Prostate gland (tissue), 2 donors: ENCODE data around the gene CFAP68. TPM values are rescaled to one million over a fixed set of nuclear protein-coding genes. Genes with fewer than 3 reads are reported as not detected.

ENCODE experiments used
- DNase-seq: peaks from one replicate; pipeline ENCODE4 v3.0.0-alpha.2; 2019; ENCODE audit warnings: low spot score
- H3K27ac ChIP-seq, 2 donors: fragments of 200-600 bp; sonication (generic); 2 replicates each; pipeline ENCODE4 v1.5.1; 2017 to 2019
- H3K27me3 ChIP-seq: fragments of 200-600 bp; sonication (generic); replicated peaks from 2 replicates; pipeline ENCODE4 v1.5.1; 2019; ENCODE audit not compliant: insufficient read depth
- H3K36me3 ChIP-seq, 2 donors: fragments of 200-600 bp; sonication (generic); 1 replicate in 1 of 2; 2 replicates in 1 of 2; pipeline versions ENCODE4 v1.5.1 to v1.8.1; 2017 to 2019
- H3K4me1 ChIP-seq: fragments of 200-600 bp; sonication (generic); replicated peaks from 2 replicates; pipeline ENCODE4 v1.5.1; 2019
- H3K4me3 ChIP-seq, 2 donors: fragments of 200-600 bp; sonication (generic); 2 replicates each; pipeline ENCODE4 v1.5.1; 2017 to 2019
- H3K9me3 ChIP-seq: fragments of 200-600 bp; sonication (generic); 2 replicates; pipeline ENCODE4 v1.5.1; 2017
- POLR2A ChIP-seq: fragments of 450-650 bp; IDR thresholded peaks from one replicate; pipeline ENCODE4 v1.6.1; 2016; ENCODE audit warnings: antibody characterized with exemption, mild to moderate bottlenecking
- POLR2AphosphoS5 ChIP-seq: sonication (generic); formaldehyde crosslinking; IDR thresholded peaks from one replicate; pipeline ENCODE4 v1.6.1; 2017; ENCODE audit warnings: antibody characterized with exemption
- WGBS: methylation state at CpG from one replicate; pipeline ENCODE4 v1.1.5; 2018; 5-methylcytosine and 5-hydroxymethylcytosine counted together
- intact Hi-C: fragments of 100-400 bp; cut with DNase I; formaldehyde crosslinking; loops from one replicate; pipeline ENCODE4 v1.14.2; 2022
- total RNA-seq, 2 donors: library from RNA; depleted of rRNA; stranded (reverse); fragments of >200 nt; gene quantifications; one replicate each; pipeline ENCODE4 v1.1.0, GENCODE V29; 2016
- TF ChIP-seq, protein P1 (sequence below), 4 experiments: fragments of 200-600 bp in 2 of 4; fragments of 450-650 bp in 2 of 4; sonication (generic) in 2 of 4; IDR thresholded peaks; 1 replicate in 3 of 4; 2 replicates in 1 of 4; pipeline ENCODE4 v1.5.1; 2016 to 2019; ENCODE audit warnings: antibody characterized with exemption in 4 of 4, mild to moderate bottlenecking in 2 of 4, moderate library complexity in 2 of 4

The CFAP68 gene
- total RNA-seq, 2 donors from 2014 or later: 42.2 to 46.2 TPM

DNA sequence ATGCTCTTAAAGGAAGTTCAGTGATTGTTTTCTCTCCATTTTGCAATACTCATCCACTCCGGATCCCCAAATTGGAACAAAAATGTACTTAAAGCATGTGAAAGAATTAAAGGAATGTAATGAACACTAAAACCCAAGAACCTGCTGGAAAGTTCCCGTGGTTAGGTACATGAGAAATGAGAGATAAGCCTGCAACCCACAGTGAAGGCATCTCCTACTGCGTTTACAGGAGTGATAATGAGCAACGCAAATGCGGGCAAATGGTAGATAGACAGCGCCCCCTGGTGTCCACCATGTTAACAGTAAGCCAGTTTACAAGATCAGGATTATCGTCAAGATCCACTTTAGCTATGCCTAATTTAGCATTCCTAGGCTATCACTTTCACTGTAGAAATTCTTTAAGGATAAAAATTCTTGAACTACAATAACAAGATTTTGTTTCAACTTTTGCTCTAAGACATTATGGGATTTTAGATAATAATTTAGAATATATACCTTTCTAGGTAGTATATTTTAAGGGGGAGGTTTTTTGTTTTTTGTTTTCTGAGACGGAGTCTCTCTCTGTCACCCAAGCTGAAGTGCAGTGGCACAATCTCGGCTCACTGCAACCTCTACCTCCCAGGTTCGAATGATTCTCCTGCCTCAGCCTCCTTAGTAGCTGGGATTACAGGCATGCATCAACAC, 37.8 kb upstream of the CFAP68 start:
- intact Hi-C loops: loop anchor here (2.0 to 5.0 kb wide), 4 partner anchors 74 to 277 kb away; partner anchors contain the start of genes PPP2R1B and SIK2
- TF ChIP-seq, protein P1, sequence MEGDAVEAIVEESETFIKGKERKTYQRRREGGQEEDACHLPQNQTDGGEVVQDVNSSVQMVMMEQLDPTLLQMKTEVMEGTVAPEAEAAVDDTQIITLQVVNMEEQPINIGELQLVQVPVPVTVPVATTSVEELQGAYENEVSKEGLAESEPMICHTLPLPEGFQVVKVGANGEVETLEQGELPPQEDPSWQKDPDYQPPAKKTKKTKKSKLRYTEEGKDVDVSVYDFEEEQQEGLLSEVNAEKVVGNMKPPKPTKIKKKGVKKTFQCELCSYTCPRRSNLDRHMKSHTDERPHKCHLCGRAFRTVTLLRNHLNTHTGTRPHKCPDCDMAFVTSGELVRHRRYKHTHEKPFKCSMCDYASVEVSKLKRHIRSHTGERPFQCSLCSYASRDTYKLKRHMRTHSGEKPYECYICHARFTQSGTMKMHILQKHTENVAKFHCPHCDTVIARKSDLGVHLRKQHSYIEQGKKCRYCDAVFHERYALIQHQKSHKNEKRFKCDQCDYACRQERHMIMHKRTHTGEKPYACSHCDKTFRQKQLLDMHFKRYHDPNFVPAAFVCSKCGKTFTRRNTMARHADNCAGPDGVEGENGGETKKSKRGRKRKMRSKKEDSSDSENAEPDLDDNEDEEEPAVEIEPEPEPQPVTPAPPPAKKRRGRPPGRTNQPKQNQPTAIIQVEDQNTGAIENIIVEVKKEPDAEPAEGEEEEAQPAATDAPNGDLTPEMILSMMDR (IDR thresholded peaks at IDR 0.05): peak; percentile 90 to 97 (median 93)
- peak; percentile 83 for TF ChIP-seq POLR2AphosphoS5
- TF ChIP-seq POLR2A: no peak
- H3K4me1 ChIP-seq: no peaks in the 10 kb centered on the region
- H3K36me3 ChIP-seq: no peaks in the 10 kb centered on the region
- no peak overlapping the region for H3K4me3 ChIP-seq
- H3K9me3 ChIP-seq: no peaks in the 10 kb centered on the region
- H3K27ac ChIP-seq: peak overlapping the region; percentile 51 to 61
- no peaks in the 10 kb centered on the region for H3K27me3 ChIP-seq
- DNase-seq: peak; percentile 93
- 21% methylated on average over 10 of the region's 10 CpGs for WGBS

GRCh38 chr11:111843661-111844060, 35.7 kb upstream of the CFAP68 start:
- Histone ChIP-seq H3K4me1 (no peaks in the 10 kb centered on the region), H3K36me3 (no peaks in the 10 kb centered on the region), H3K9me3 (no peaks in the 10 kb centered on the region), H3K27ac (no peak overlapping the region), H3K4me3 (no peak overlapping the region), H3K27me3 (no peaks in the 10 kb centered on the region)
- no peak for TF ChIP-seq POLR2AphosphoS5
- TF ChIP-seq, protein P1 (IDR thresholded peaks at IDR 0.05): no peak
- no peak for TF ChIP-seq POLR2A
- DNase-seq: no peak
- intact Hi-C loops: loop anchor here (5.0 kb wide), 2 partner anchors 76 to 256 kb away; partner anchors contain the start of gene PPP2R1B
- 90% methylated on average over 5 of the region's 5 CpGs for WGBS

DNA sequence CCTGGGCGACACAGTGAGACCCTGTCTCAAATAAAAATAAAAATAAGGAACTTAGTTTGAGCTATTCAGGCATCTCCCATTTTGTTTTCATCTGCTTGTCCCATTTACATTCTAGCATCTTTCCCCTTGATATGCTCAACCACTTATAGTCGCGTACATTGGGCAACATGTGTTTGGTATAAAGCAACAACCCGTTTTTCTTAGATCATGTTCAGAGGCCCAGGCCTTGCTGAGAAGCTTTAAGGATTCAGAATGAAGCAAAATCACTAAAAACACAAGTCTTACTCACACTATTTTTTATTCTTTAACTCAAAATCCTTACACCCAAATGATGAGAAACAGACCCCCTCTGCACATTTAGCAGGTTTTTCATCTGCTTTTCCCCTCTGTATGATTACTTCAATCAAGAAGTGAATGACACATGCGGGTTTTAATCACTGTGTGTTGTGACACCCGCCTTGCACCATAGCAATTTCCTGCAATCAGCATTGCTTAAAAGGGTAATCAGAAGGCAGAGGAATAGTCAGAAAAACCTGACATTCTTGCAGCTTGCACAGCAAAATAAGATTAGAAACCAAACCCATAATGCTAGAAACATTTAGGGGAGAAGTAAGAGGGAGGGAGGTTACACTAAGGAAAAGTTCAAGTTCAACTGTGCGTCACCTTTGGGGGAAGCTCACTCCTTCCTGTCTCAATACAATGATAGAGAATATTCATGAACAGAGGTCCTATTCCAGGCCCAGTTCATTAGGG, 33.9 kb upstream of the CFAP68 start:
- Histone ChIP-seq H3K27me3 (no peaks in the 10 kb centered on the region), H3K4me3 (no peak overlapping the region), H3K4me1 (no peaks in the 10 kb centered on the region), H3K9me3 (no peaks in the 10 kb centered on the region), H3K27ac (no peak overlapping the region), H3K36me3 (no peaks in the 10 kb centered on the region)
- TF ChIP-seq, protein P1 (IDR thresholded peaks at IDR 0.05): no peak
- TF ChIP-seq POLR2A (no peak), POLR2AphosphoS5 (no peak)
- WGBS: 86% methylated on average over 7 of the region's 7 CpGs
- DNase-seq: no peak
- intact Hi-C loops: no loop called here

- H3K27me3 ChIP-seq: no peaks in the 10 kb centered on the region
- no peaks in the 10 kb centered on the region for H3K36me3 ChIP-seq
- WGBS: 86% methylated on average over 2 of the region's 2 CpGs
- H3K4me3 ChIP-seq: no peak overlapping the region
- TF ChIP-seq POLR2A (no peak), POLR2AphosphoS5 (no peak)
- TF ChIP-seq, protein P1 (IDR thresholded peaks at IDR 0.05): no peak
- no peak for DNase-seq
- H3K9me3 ChIP-seq: no peaks in the 10 kb centered on the region
- intact Hi-C loops: no loop called here
- no peak overlapping the region for H3K27ac ChIP-seq
- H3K4me1 ChIP-seq: no peaks in the 10 kb centered on the region
These were observed 33.3 kb upstream of the CFAP68 start for GRCh38 chr11:111846063-111846462.
